ENCODE results near the gene RASSF5. TPM values are rescaled to one million over a fixed set of nuclear protein-coding genes. Genes with fewer than 3 reads are reported as not detected.
A peak's percentile ranks its signal among the peaks of the same experiment; 100 is the strongest.

The RASSF5 gene
- total RNA-seq, 2 experiments from 2014 or later, result 184 to 216 TPM

DNA sequence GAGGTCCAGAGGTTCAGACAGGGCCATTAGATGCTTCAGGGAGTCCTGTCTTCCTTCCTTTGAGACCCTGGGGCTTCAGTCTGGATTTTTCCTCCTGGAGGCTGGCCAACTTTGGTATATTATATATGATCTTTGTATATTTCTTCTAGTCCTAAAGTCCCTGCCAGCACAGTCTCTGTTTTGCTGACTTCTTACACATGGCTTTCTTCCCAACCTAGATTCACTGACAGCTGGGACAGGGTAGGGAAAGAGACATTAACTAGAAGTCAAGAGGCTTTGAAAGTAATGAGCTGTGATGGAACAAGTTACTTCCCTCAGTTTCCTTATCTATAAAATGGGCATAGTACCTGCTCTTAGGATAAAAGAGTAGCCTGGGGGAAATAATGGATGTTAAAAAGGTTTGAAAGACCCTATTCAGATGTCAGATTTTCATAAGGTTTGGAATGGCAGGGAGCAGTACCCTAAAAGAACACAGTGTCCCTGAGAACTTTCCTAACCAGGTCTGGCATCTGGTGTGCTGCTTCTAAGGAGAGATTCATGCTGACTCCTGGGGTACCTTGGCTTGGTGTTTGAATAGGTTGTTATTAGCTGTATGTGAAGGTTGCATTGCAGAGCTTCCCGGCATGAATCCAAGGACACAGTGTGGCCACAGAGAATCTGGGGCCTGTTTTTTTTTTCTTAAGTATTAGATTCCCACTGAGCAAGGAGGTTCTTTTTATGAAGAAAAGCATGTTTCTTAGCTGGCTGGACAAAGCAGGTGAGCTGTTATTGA lies 47.6 kb downstream of the RASSF5 start:
- no peaks in the 10 kb centered on the region for H3K27me3 Mint-ChIP-seq
- H3K9me3 Mint-ChIP-seq (ENCODE audit: low read depth), result no peaks in the 10 kb centered on the region
- ATAC-seq, result no peak

GRCh38 chr1:206555473-206555935 lies 48.2 kb downstream of the RASSF5 start:
- DNase-seq (no peak), ATAC-seq (no peak)
- CTCF ChIA-PET, result interaction anchor here (0.9 to 21.2 kb wide), 10 partner anchors 10 to 90 kb away, joined by 3 to 490 read pairs (median 4); partner anchors contain the start of genes DYRK3, EIF2D and RASSF5
- H3K36me3 Mint-ChIP-seq, result peaks cover 31% of the 10 kb centered on the region
- H3K27ac Mint-ChIP-seq, result peak overlapping the region; percentile 89
- H3K9me3 Mint-ChIP-seq (ENCODE audit: low read depth), result no peaks in the 10 kb centered on the region
- H3K27me3 Mint-ChIP-seq, result no peaks in the 10 kb centered on the region
- peaks cover 61% of the 10 kb centered on the region for H3K4me1 Mint-ChIP-seq
- peak overlapping the region; percentile 98 for H3K4me3 Mint-ChIP-seq

More for the DNA sequence above, 47.6 kb downstream of the RASSF5 start:
- peaks cover 54% of the 10 kb centered on the region for H3K4me1 Mint-ChIP-seq
- H3K27ac Mint-ChIP-seq, result peak overlapping the region; percentile 89
- H3K4me3 Mint-ChIP-seq, result peak overlapping the region; percentile 98
- DNase-seq, result no peak
- CTCF ChIA-PET, result interaction anchor here (0.9 to 21.2 kb wide), 11 partner anchors 9 to 90 kb away, joined by 3 to 490 read pairs (median 5); partner anchors contain the start of genes DYRK3, EIF2D and RASSF5
- peaks cover 25% of the 10 kb centered on the region for H3K36me3 Mint-ChIP-seq

DNA sequence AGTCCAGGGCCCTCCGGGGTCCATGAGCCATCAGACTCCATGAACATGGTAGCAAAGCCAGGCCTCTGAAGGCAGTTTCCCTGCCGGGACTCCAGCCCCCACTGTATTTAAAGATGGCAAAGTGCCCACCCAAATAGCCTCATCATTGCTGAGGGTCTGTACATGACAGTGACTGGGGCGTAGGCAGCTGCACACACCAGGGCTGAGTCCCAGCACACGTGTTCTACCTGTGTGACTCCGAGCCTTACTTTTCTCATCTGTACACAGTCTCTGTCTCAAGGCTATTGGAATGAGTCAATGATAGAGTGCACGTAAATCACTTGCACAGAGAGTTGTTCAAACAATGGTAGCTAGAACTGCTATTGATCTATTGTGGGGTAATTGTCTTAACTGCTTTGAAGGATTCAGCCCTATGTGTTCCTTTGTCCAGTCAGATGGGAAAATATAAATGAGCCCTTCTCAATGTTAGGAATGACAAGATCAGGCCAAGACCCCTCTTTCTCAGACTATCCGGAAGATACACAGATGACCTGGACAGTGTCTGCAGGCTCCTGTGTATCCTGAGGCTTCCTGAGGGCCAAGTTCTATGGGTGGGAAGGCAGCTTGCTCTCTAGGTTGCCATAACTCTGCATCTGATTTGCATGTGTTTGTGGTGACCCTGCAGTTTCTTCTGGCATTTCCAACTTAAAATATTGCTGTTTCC lies 48.9 kb downstream of the RASSF5 start:
- CTCF ChIA-PET, result interaction anchor here (0.9 to 21.2 kb wide), 10 partner anchors 11 to 79 kb away, joined by 3 to 490 read pairs (median 4); partner anchors contain the start of genes DYRK3, EIF2D and RASSF5
- no peaks in the 10 kb centered on the region for H3K27me3 Mint-ChIP-seq
- peak overlapping the region; percentile 89 for H3K27ac Mint-ChIP-seq
- H3K4me3 Mint-ChIP-seq, result peak overlapping the region; percentile 98
- ATAC-seq (peak; percentile 29), DNase-seq (no peak)
- H3K4me1 Mint-ChIP-seq, result peaks cover 68% of the 10 kb centered on the region
- H3K36me3 Mint-ChIP-seq, result peaks cover 38% of the 10 kb centered on the region
- H3K9me3 Mint-ChIP-seq (ENCODE audit: low read depth), result no peaks in the 10 kb centered on the region

- ATAC-seq, result peak; percentile 72
- peak; percentile 95 for DNase-seq
- Mint-ChIP-seq H3K27ac (peak overlapping the region; percentile 96), H3K36me3 (peaks cover 45% of the 10 kb centered on the region), H3K4me3 (peak overlapping the region; percentile 98), H3K27me3 (no peaks in the 10 kb centered on the region), H3K4me1 (peaks cover 69% of the 10 kb centered on the region), H3K9me3 (ENCODE audit: low read depth) (no peaks in the 10 kb centered on the region)
- CTCF ChIA-PET, result interaction anchor here (0.8 to 21.2 kb wide), 8 partner anchors 10 to 78 kb away, joined by 3 to 490 read pairs (median 5); partner anchors contain the start of genes DYRK3, EIF2D and RASSF5
These were observed 49.7 kb downstream of the RASSF5 start for GRCh38 chr1:206556750-206557635.

DNA sequence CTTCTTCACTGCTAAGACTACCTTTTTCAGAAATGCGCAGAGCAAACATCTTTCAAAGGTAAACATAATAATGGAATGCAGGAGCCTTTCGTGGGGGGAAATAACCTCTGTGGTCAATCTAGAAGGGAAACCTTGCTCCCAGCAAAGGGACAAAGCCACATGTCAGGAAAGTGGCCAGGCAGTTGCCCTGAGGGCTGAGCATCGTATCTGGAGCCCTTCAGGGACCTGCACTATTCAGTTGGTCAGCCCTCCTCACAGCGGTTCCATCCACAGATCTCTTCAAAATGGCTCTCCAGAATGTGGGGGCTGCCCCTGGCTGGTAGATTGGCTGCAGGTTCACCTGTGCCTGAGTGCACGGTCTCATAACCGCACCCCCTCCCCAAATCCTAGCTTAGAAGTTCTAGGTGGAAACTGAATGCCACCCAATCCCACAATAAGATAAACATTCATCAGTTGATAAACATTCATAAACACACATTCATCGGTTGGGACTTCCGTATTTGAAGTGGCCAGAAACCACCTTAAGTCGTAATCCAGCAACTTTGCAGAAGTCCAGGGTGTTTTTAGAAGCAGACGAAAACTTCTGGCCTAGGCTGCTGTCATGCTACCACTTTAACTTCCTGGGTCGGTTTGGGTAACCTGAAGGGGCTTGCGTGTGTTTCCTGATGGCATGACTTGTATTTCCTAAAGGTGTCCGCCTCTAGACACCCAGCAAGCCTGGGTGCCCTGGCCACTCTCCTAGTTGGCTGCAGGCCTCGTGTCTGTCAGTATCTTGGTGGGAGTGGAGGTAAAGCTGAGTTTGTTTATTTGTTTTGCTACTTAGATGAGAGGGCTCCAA lies 50.5 kb downstream of the RASSF5 start:
- H3K36me3 Mint-ChIP-seq, result peaks cover 53% of the 10 kb centered on the region

DNA sequence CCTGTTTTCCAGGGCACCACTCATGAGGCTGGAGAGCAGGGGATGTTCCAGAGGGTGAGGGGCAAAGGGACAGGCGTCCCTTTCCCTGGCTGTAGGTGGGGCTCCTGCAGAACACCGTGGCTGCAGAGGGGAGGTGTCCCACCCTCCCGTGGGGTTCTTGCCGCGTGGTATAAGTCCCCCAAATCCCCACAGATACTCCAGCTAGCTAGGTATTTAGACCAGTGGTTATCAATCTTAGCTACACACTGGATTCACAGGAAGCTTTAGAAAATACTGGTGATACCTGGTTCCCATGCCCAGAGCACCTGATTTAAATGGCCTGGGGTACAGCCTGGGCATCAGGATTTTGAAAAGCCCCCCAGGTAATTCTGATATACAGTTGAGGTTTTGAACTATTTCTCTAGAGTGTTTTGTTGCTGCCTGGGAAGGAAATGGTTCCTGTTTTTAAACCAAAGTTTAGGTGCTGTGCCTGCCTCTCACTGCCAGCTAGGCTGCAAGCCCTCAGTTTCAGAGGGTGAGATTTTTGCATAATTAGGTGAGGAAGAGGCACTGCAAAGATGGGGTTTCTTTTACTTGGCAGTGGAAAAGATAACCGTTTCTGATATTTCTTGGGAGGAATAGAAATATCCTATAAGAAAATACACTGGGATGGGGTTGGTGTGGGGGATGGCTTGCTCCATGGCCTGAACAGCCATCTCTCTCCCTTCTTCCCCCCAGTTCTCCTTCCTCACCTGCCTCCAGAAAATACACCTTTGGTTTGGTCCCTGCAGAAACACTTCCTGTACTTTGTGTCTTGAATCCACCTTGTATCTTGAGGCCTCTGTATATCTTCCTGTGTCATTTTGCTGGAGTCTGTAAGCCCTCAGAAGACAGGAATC lies 51.7 kb downstream of the RASSF5 start:
- ATAC-seq (no peak), DNase-seq (no peak)
- peak overlapping the region; percentile 96 for H3K27ac Mint-ChIP-seq
- peak overlapping the region; percentile 98 for H3K4me3 Mint-ChIP-seq
- H3K9me3 Mint-ChIP-seq (ENCODE audit: low read depth), result no peaks in the 10 kb centered on the region
- CTCF ChIA-PET, result interaction anchor here (0.8 to 21.2 kb wide), 6 partner anchors 10 to 48 kb away, joined by 4 to 490 read pairs (median 11); no protein-coding TSS in a partner anchor
- H3K36me3 Mint-ChIP-seq, result peaks cover 64% of the 10 kb centered on the region
- H3K27me3 Mint-ChIP-seq, result no peaks in the 10 kb centered on the region
- peaks cover 71% of the 10 kb centered on the region for H3K4me1 Mint-ChIP-seq

More for the DNA sequence above, 50.5 kb downstream of the RASSF5 start:
- CTCF ChIA-PET, result interaction anchor here (0.8 to 21.2 kb wide), 5 partner anchors 11 to 78 kb away, joined by 3 to 490 read pairs (median 14); partner anchors contain the start of genes DYRK3 and EIF2D
- DNase-seq, result peak; percentile 72
- Mint-ChIP-seq H3K4me3 (peak overlapping the region; percentile 98), H3K4me1 (peaks cover 70% of the 10 kb centered on the region), H3K27me3 (no peaks in the 10 kb centered on the region), H3K9me3 (ENCODE audit: low read depth) (no peaks in the 10 kb centered on the region), H3K27ac (peak overlapping the region; percentile 96)
- no peak for ATAC-seq

DNA sequence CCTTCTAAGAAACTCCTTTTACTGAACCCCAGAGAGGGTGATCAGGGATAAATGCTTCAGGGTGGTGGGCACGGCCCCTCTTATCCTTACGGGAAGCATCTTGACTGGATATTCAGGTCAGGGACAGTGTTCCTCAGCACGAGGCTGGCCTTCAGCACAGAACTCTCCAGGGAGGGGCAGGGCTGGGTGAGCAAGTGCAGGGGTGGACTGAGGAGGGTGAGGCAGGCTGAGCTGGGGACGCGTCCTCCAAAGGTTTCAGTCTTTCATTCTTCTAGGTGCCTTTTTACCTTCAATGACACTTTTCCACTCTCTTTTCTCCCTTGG lies 52.3 kb downstream of the RASSF5 start:
- peaks cover 70% of the 10 kb centered on the region for H3K36me3 Mint-ChIP-seq
- ATAC-seq (no peak), DNase-seq (no peak)
- CTCF ChIA-PET, result interaction anchor here (0.8 to 21.2 kb wide), 4 partner anchors 9 to 90 kb away, joined by 3 to 490 read pairs (median 11); partner anchors contain the start of gene IKBKE
- H3K4me3 Mint-ChIP-seq, result peak overlapping the region; percentile 98
- H3K9me3 Mint-ChIP-seq (ENCODE audit: low read depth), result no peaks in the 10 kb centered on the region
- H3K27ac Mint-ChIP-seq, result peak overlapping the region; percentile 96
- peaks cover 72% of the 10 kb centered on the region for H3K4me1 Mint-ChIP-seq
- no peaks in the 10 kb centered on the region for H3K27me3 Mint-ChIP-seq

GRCh38 chr1:206560007-206560716 lies 52.8 kb downstream of the RASSF5 start:
- Mint-ChIP-seq H3K9me3 (ENCODE audit: low read depth) (no peaks in the 10 kb centered on the region), H3K27me3 (no peaks in the 10 kb centered on the region), H3K36me3 (peaks cover 75% of the 10 kb centered on the region), H3K27ac (peak overlapping the region; percentile 96), H3K4me3 (peak overlapping the region; percentile 98), H3K4me1 (peaks cover 72% of the 10 kb centered on the region)
- CTCF ChIA-PET, result interaction anchor here (0.6 to 21.2 kb wide), 6 partner anchors 9 to 119 kb away, joined by 3 to 490 read pairs (median 4); partner anchors contain the start of gene IKBKE
- DNase-seq, result no peak
- no peak for ATAC-seq

DNA sequence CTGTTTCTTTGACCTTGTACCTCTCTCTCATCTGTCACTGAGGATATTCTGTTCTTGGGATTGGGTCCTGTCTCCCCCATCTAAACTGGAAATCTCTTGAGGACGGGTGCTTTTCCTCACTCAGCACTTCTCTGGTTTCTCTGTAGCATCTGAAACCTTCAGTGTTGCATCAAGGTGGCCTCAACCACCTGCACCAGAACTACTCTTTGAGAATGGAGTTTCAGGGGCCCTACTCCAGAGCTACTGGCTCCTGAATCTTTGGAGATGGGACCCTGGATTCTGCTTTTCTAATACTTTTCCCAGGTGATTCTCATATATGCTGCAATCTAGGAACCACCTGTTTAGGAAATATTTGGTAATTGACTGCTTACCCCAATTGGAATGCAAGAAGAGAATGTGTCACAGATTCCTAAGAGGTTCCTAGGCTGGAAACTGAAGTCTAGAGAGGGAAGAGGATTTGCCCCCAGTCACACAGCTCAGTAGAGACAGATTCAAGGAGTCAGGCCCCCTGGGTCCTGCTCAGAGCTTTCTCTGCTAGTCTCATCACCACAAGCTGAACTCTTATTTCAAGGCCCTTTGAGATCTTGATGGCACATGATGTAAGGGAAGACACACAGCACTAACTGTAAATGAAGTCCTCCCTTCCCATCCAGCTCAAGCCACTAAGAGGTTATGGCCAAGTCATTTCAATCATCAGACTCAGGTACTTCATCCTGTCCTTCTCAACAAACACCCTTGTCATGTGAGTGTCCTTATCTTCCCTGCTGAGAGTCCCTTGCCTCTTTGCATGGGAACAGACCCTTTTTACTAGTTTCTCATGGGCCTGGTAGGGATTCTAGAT lies 56.3 kb downstream of the RASSF5 start:
- Mint-ChIP-seq H3K36me3 (peaks cover 92% of the 10 kb centered on the region), H3K27me3 (no peaks in the 10 kb centered on the region), H3K4me3 (peak overlapping the region; percentile 70), H3K4me1 (peaks cover 91% of the 10 kb centered on the region), H3K27ac (peak overlapping the region; percentile 84), H3K9me3 (ENCODE audit: low read depth) (no peaks in the 10 kb centered on the region)
- DNase-seq (peak; percentile 41), ATAC-seq (no peak)
- CTCF ChIA-PET, result interaction anchor here (0.9 to 21.2 kb wide), 5 partner anchors 11 to 100 kb away, joined by 3 to 490 read pairs (median 43); no protein-coding TSS in a partner anchor

DNA sequence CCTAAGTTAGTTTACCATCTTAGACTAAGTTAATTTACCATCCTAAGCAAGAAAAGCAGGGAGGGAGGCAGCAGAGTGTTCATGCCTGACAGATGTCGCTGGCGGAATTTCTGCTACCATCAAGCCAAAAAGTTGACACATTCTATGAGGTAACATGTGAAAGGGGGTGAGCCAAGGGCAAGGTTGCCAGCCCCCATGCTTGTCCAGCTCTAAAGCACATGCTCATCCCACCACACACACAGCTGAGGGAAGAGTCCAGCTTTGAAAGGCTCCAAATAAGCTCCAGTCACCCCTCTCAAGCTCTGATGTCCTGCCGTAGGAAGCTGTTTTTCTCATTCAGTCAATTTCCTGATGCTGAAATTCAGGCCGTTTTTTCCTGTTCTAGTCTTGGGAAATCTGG lies 58.7 kb downstream of the RASSF5 start:
- Mint-ChIP-seq H3K4me1 (peaks cover 98% of the 10 kb centered on the region), H3K27ac (peak overlapping the region; percentile 84), H3K36me3 (peaks cover 86% of the 10 kb centered on the region), H3K4me3 (peak overlapping the region; percentile 16), H3K9me3 (ENCODE audit: low read depth) (no peaks in the 10 kb centered on the region), H3K27me3 (no peaks in the 10 kb centered on the region)
- ATAC-seq (no peak), DNase-seq (peak; percentile 40)
- CTCF ChIA-PET, result interaction anchor here (1.0 to 21.2 kb wide), 4 partner anchors 14 to 47 kb away, joined by 3 to 490 read pairs (median 46); partner anchors contain the start of gene EIF2D

Data from activated CD8-positive, alpha-beta memory T cell treated with anti-CD3 and anti-CD28 coated beads, Interleukin-2, amount 10 ng/mL, durations not matched to agents 7 days and 5 days (primary cell).